NB4 (cell line): Measurements from ENCODE around the gene SULT2A1.
"Not testable (repeated sequence)": the region's sequence is repeated elsewhere in the genome, so short reads cannot be mapped to it uniquely, and the experiment has no call there.

ENCODE experiments used
- DNase-seq: peaks from one replicate; pipeline ENCODE4 v3.0.0; 2010; ENCODE audit warnings: low read depth
- H3K4me3 ChIP-seq: one replicate; pipeline ENCODE4 v1.5.1; 2011; ENCODE audit warnings: mild to moderate bottlenecking, low read depth, low read length, moderate library complexity
- CTCF ChIP-seq: IDR thresholded peaks from one replicate; pipeline ENCODE4 v1.5.1; 2012; ENCODE audit warnings: low read depth, low read length
- MAX ChIP-seq: IDR thresholded peaks from 2 replicates; pipeline ENCODE4 v1.6.1; 2011; ENCODE audit warnings: low read depth, low read length
- MYC ChIP-seq: IDR thresholded peaks from 2 replicates; pipeline ENCODE4 v1.6.1; 2011; ENCODE audit warnings: low read depth, low read length
- POLR2A ChIP-seq: IDR thresholded peaks from 2 replicates; pipeline ENCODE4 v1.6.1; 2011; ENCODE audit warnings: mild to moderate bottlenecking; ENCODE audit not compliant: insufficient read length; ENCODE audit errors: extremely low read depth

The SULT2A1 gene

GRCh38 chr19:47861630-47862029, 24.5 kb downstream of the SULT2A1 start:
- DNase-seq, result no peak
- H3K4me3 ChIP-seq, result no peak overlapping the region
- no peak for TF ChIP-seq CTCF
- no peak for TF ChIP-seq MAX
- no peak for TF ChIP-seq MYC
- TF ChIP-seq POLR2A, result no peak

- no peak overlapping the region for H3K4me3 ChIP-seq
- TF ChIP-seq MYC, result no peak
- no peak for TF ChIP-seq POLR2A
- no peak for TF ChIP-seq MAX
- TF ChIP-seq CTCF, result no peak
- DNase-seq, result no peak
Measured at GRCh38 chr19:47860602-47861297, 25.4 kb downstream of the SULT2A1 start.

GRCh38 chr19:47859838-47860237, 26.3 kb downstream of the SULT2A1 start:
- not testable (repeated sequence) for H3K4me3 ChIP-seq

GRCh38 chr19:47858646-47859285, 27.3 kb downstream of the SULT2A1 start, which contains the start of gene TPRX2:
TSS of gene TPRX2 (plus strand) at chr19:47859235. CDS start at chr19:47859247, 12 bp downstream.
- DNase-seq, H3K4me3 ChIP-seq: not testable (repeated sequence)

More at GRCh38 chr19:47859838-47860237, 26.3 kb downstream of the SULT2A1 start:
- not testable (repeated sequence) for DNase-seq

GRCh38 chr19:47858231-47858630, 27.9 kb downstream of the SULT2A1 start:
- DNase-seq, result peak; percentile 78
- not testable (repeated sequence) for H3K4me3 ChIP-seq

- no peak overlapping the region for H3K4me3 ChIP-seq
- DNase-seq, result peak; percentile 52
- TF ChIP-seq CTCF (no peak), POLR2A (no peak), MYC (no peak), MAX (no peak)
Measured at GRCh38 chr19:47854459-47854858, 31.7 kb downstream of the SULT2A1 start.

GRCh38 chr19:47853003-47853402, 33.1 kb downstream of the SULT2A1 start:
- no peak for DNase-seq
- TF ChIP-seq MAX, result no peak
- TF ChIP-seq MYC, result no peak
- TF ChIP-seq POLR2A, result no peak
- no peak for TF ChIP-seq CTCF
- no peak overlapping the region for H3K4me3 ChIP-seq
